GM12892 (cell line): ENCODE results near the gene COMMD4.
"Not testable (repeated sequence)": the region's sequence is repeated elsewhere in the genome, so short reads cannot be mapped to it uniquely, and the experiment has no call there.

Source experiments
- DNase-seq: peaks from one replicate; pipeline ENCODE4 v3.0.0; 2011; ENCODE audit not compliant: insufficient read length
- FAIRE-seq: peaks from 2 replicates; lab custom pipeline; 2011; peaks lifted over from hg19 to GRCh38; lab: Jason Lieb, UNC
- POLR2A ChIP-seq: IDR thresholded peaks from 2 replicates; pipeline ENCODE4 v1.6.1; 2011; ENCODE audit warnings: low read depth, low read length, control low read depth
- POLR2AphosphoS5 ChIP-seq: IDR thresholded peaks from 2 replicates; pipeline ENCODE4 v1.6.1; 2011; ENCODE audit warnings: low read depth, low read length, control low read depth
- TAF1 ChIP-seq: IDR thresholded peaks from 2 replicates; pipeline ENCODE4 v1.6.1; 2011; ENCODE audit warnings: low read depth, mild to moderate bottlenecking, control low read depth, low read length, borderline replicate concordance

Gene COMMD4

GRCh38 chr15:75314552-75315290 lies 21.1 kb upstream of the COMMD4 start:
- TF ChIP-seq TAF1: no peak
- no peak for TF ChIP-seq POLR2AphosphoS5
- no peak for TF ChIP-seq POLR2A
- FAIRE-seq: no peak
- no peak for DNase-seq

GRCh38 chr15:75319231-75319897 lies 16.5 kb upstream of the COMMD4 start:
- DNase-seq, FAIRE-seq: not testable (repeated sequence)

GRCh38 chr15:75321711-75322110 lies 14.2 kb upstream of the COMMD4 start:
- no peak for DNase-seq
- TF ChIP-seq POLR2AphosphoS5 (no peak), POLR2A (no peak), TAF1 (no peak)
- FAIRE-seq: no peak

- DNase-seq (no peak), FAIRE-seq (no peak)
- no peak for TF ChIP-seq POLR2AphosphoS5
- TF ChIP-seq TAF1: no peak
- TF ChIP-seq POLR2A: no peak
These were observed 9.9 kb upstream of the COMMD4 start for GRCh38 chr15:75325922-75326321.

- no peak for TF ChIP-seq POLR2A
- no peak for TF ChIP-seq TAF1
- TF ChIP-seq POLR2AphosphoS5: no peak
- no peak for FAIRE-seq
These were observed 8.9 kb upstream of the COMMD4 start for GRCh38 chr15:75327005-75327404.

GRCh38 chr15:75327491-75327890 lies 8.4 kb upstream of the COMMD4 start:
- DNase-seq (no peak), FAIRE-seq (no peak)
- TF ChIP-seq TAF1: no peak
- no peak for TF ChIP-seq POLR2AphosphoS5
- TF ChIP-seq POLR2A: no peak

More at GRCh38 chr15:75327005-75327404, 8.9 kb upstream of the COMMD4 start:
- DNase-seq: no peak

GRCh38 chr15:75328493-75329314 lies 7.2 kb upstream of the COMMD4 start:
- no peak for TF ChIP-seq POLR2A
- no peak for TF ChIP-seq POLR2AphosphoS5
- no peak for TF ChIP-seq TAF1
- FAIRE-seq (no peak), DNase-seq (no peak)

- no peak for FAIRE-seq
- no peak for TF ChIP-seq TAF1
- TF ChIP-seq POLR2A: no peak
- no peak for TF ChIP-seq POLR2AphosphoS5
These were observed 6.3 kb upstream of the COMMD4 start for GRCh38 chr15:75329571-75329970.

GRCh38 chr15:75332093-75332492 lies 3.8 kb upstream of the COMMD4 start:
- FAIRE-seq, DNase-seq: not testable (repeated sequence)

More at GRCh38 chr15:75329571-75329970, 6.3 kb upstream of the COMMD4 start:
- no peak for DNase-seq

GRCh38 chr15:75333654-75334419 lies 2.0 kb upstream of the COMMD4 start:
- not testable (repeated sequence) for DNase-seq, FAIRE-seq

GRCh38 chr15:75335313-75335704 lies 554 bp upstream of the COMMD4 start:
- FAIRE-seq (no peak), DNase-seq (no peak)
- TF ChIP-seq POLR2AphosphoS5 (no peak), TAF1 (no peak)
